ENCODE measurements around the gene SPRTN.

Gene SPRTN

GRCh38 chr1:231332761-231333160 lies 5.3 kb upstream of the SPRTN start:
- no peak overlapping the region for H3K4me3 ChIP-seq (replicated peaks; ENCODE audit: low read depth, low read length)
- no peak for TF ChIP-seq CTCF (IDR thresholded peaks at IDR 0.05; ENCODE audit: insufficient read depth, low read length, poor library complexity, severe bottlenecking)
- DNase-seq (ENCODE audit: extremely low read depth, insufficient read length) = no peak
- no peaks in the 10 kb centered on the region for H3K27me3 ChIP-seq (replicated peaks; ENCODE audit: control insufficient read depth, insufficient read depth, low read length)
- peaks cover 3% of the 10 kb centered on the region; the same call in 1 of the 2 replicates for H3K36me3 ChIP-seq (ENCODE audit: control insufficient read depth, insufficient read depth, low read length)

- TF ChIP-seq CTCF (IDR thresholded peaks at IDR 0.05; ENCODE audit: insufficient read depth, low read length, poor library complexity, severe bottlenecking) = no peak
- Histone ChIP-seq H3K27me3 (replicated peaks; ENCODE audit: control insufficient read depth, insufficient read depth, low read length) (no peaks in the 10 kb centered on the region), H3K4me3 (replicated peaks; ENCODE audit: low read depth, low read length) (peak overlapping the region; percentile 44), H3K36me3 (ENCODE audit: control insufficient read depth, insufficient read depth, low read length) (peaks cover 3% of the 10 kb centered on the region; the same call in 1 of the 2 replicates)
- DNase-seq (ENCODE audit: extremely low read depth, insufficient read length) = peak; percentile 22
Measured at GRCh38 chr1:231334079-231334666, 3.9 kb upstream of the SPRTN start.

- Histone ChIP-seq H3K27me3 (replicated peaks; ENCODE audit: control insufficient read depth, insufficient read depth, low read length) (no peaks in the 10 kb centered on the region), H3K36me3 (ENCODE audit: control insufficient read depth, insufficient read depth, low read length) (peaks cover 3% of the 10 kb centered on the region; the same call in 1 of the 2 replicates), H3K4me3 (replicated peaks; ENCODE audit: low read depth, low read length) (peak overlapping the region; percentile 44)
- DNase-seq (ENCODE audit: extremely low read depth, insufficient read length) = no peak
- no peak for TF ChIP-seq CTCF (IDR thresholded peaks at IDR 0.05; ENCODE audit: insufficient read depth, low read length, poor library complexity, severe bottlenecking)
Measured at GRCh38 chr1:231334952-231335351, 3.1 kb upstream of the SPRTN start.

- no peak for TF ChIP-seq CTCF (IDR thresholded peaks at IDR 0.05; ENCODE audit: insufficient read depth, low read length, poor library complexity, severe bottlenecking)
- H3K36me3 ChIP-seq (ENCODE audit: control insufficient read depth, insufficient read depth, low read length) = peaks cover 3% of the 10 kb centered on the region; the same call in 1 of the 2 replicates
- no peak for DNase-seq (ENCODE audit: extremely low read depth, insufficient read length)
- H3K4me3 ChIP-seq (replicated peaks; ENCODE audit: low read depth, low read length) = peak overlapping the region; percentile 97
- no peaks in the 10 kb centered on the region for H3K27me3 ChIP-seq (replicated peaks; ENCODE audit: control insufficient read depth, insufficient read depth, low read length)
Measured at GRCh38 chr1:231335663-231336602, 2.2 kb upstream of the SPRTN start.

GRCh38 chr1:231337043-231337471 lies 1.0 kb upstream of the SPRTN start:
- Histone ChIP-seq H3K4me3 (replicated peaks; ENCODE audit: low read depth, low read length) (peak overlapping the region; percentile 97), H3K27me3 (replicated peaks; ENCODE audit: control insufficient read depth, insufficient read depth, low read length) (no peaks in the 10 kb centered on the region), H3K36me3 (ENCODE audit: control insufficient read depth, insufficient read depth, low read length) (no peaks in the 10 kb centered on the region; the same call in 1 of the 2 replicates)
- no peak for DNase-seq (ENCODE audit: extremely low read depth, insufficient read length)
- no peak for TF ChIP-seq CTCF (IDR thresholded peaks at IDR 0.05; ENCODE audit: insufficient read depth, low read length, poor library complexity, severe bottlenecking)
